ENCODE data around the gene CPTP.

Gene CPTP

DNA sequence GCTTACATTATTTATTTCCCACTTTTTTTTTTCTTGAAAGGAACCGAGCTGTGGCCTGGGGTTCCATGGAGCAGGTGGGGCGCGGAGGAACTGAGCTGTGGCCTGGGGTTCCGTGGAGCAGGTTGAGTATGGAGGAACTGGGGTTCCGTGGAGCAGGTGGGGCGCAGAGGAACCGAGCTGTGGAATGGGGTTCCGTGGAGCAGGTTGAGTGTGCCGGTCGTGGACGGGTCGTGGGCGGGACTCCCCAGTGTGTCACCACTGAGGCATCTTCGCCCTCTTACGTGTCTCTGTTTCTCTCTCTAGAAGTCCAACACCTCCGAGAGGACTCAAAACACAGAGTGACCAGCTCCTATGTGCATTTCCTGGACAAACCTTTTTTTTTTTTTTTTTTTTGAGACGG lies 45.6 kb upstream of the CPTP start:
- TF ChIP-seq, protein P1, sequence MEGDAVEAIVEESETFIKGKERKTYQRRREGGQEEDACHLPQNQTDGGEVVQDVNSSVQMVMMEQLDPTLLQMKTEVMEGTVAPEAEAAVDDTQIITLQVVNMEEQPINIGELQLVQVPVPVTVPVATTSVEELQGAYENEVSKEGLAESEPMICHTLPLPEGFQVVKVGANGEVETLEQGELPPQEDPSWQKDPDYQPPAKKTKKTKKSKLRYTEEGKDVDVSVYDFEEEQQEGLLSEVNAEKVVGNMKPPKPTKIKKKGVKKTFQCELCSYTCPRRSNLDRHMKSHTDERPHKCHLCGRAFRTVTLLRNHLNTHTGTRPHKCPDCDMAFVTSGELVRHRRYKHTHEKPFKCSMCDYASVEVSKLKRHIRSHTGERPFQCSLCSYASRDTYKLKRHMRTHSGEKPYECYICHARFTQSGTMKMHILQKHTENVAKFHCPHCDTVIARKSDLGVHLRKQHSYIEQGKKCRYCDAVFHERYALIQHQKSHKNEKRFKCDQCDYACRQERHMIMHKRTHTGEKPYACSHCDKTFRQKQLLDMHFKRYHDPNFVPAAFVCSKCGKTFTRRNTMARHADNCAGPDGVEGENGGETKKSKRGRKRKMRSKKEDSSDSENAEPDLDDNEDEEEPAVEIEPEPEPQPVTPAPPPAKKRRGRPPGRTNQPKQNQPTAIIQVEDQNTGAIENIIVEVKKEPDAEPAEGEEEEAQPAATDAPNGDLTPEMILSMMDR (conservative IDR thresholded peaks at IDR 0.05; ENCODE audit: low read depth, low read length) = no peak

DNA sequence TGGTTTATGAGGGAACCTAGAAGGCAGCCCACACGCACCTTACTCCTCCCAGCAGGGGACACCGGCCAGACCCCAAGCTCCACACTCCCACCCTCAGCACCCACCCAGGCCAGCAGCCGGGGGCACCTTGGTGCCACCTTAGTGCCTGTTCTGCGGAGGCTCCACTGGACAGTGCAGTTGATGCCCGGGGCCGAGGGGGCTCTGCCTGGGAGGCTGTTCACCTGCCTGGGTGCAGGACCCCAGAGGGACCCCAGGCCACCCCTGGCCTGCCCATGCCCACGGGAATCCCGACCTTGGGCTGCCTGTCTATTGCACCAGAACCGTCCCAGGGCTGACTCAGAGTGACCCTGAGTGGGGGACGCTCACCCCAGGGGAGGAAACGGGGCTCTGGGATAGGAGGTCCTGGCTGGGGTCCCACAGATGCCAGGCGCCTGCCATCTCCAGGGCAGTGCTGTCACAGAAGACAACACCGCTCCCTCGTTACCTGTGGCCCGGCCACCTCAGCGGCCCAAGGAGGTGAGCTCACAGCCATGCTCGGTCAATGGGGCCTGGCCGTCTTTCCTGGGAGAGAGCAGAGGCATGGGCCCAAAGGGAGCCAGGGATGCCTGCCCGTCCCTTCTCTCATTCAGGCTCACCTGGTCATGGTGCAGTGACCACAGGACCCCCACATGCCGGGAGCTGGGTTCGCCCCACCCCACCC lies 43.7 kb upstream of the CPTP start:
- Histone ChIP-seq H3K27ac (no peak overlapping the region), H3K4me3 (IDR thresholded peaks at IDR 0.05; ENCODE audit: insufficient read depth, low read depth, low read length) (no peak overlapping the region), H2AFZ (ENCODE audit: low read depth) (no peak overlapping the region)

More for the DNA sequence above, 45.6 kb upstream of the CPTP start:
- Histone ChIP-seq H3K36me3 (ENCODE audit: insufficient read depth) (no peaks in the 10 kb centered on the region), H3K27ac (no peak overlapping the region), H2AFZ (ENCODE audit: low read depth) (no peak overlapping the region), H3K9ac (no peak overlapping the region), H3K27me3 (ENCODE audit: insufficient read depth, low read depth) (peaks cover 6% of the 10 kb centered on the region; the same call in 1 of the 2 replicates), H4K20me1 (ENCODE audit: insufficient read depth) (no peaks in the 10 kb centered on the region), H3K4me1 (ENCODE audit: low read depth, poor library complexity, severe bottlenecking) (peaks cover 3% of the 10 kb centered on the region), H3K79me2 (ENCODE audit: insufficient read depth, low read depth) (no peaks in the 10 kb centered on the region), H3K4me2 (no peak overlapping the region), H3K4me3 (IDR thresholded peaks at IDR 0.05; ENCODE audit: insufficient read depth, low read depth, low read length) (no peak overlapping the region)

DNA sequence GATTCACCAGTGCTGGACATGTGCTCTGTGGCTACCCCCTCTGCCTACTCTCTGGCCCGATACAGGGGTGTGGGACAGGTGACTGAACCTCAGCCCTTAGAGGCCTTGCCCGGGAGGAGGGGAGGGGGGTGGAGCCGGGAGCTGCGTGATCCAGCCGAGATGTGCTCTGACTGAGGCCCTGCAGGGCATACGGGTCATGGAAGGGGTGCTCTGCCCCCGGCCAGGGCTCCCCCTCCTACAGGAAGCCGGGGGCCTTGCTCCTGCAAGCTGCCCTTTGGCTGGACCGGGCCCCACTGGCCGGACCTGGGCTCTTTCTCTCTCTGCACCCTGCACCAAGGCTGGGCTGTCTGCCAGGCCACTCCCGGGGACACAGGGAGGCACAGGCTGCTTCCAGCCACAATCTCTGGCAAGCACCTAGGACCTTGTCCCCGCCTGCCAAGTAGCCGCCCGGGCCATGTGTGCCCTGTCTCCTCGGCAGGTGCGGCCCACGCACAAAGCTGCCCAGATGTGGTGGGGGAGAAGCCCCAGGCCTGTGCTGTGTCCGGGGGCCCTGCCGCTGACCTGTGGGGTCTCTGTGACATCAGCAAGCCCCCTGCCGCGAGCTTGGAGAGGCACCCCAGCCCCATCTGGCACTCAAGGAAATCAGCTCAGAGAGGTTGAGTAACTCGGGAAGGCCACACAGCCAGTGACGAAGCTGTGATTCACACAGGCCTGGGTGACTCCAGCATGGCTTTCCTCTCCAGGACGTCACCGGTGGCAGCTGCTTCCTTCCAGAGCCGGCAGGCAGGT lies 42.9 kb upstream of the CPTP start:
- Histone ChIP-seq H2AFZ (ENCODE audit: low read depth) (no peak overlapping the region), H3K4me3 (IDR thresholded peaks at IDR 0.05; ENCODE audit: insufficient read depth, low read depth, low read length) (no peak overlapping the region), H4K20me1 (ENCODE audit: insufficient read depth) (no peaks in the 10 kb centered on the region), H3K4me1 (ENCODE audit: low read depth, poor library complexity, severe bottlenecking) (peaks cover 3% of the 10 kb centered on the region), H3K9ac (no peak overlapping the region), H3K27me3 (ENCODE audit: insufficient read depth, low read depth) (peaks cover 24% of the 10 kb centered on the region), H3K27ac (no peak overlapping the region), H3K79me2 (ENCODE audit: insufficient read depth, low read depth) (no peaks in the 10 kb centered on the region), H3K4me2 (no peak overlapping the region), H3K36me3 (ENCODE audit: insufficient read depth) (no peaks in the 10 kb centered on the region)
- TF ChIP-seq, protein P1 (conservative IDR thresholded peaks at IDR 0.05; ENCODE audit: low read depth, low read length) = no peak

More for the DNA sequence above, 43.7 kb upstream of the CPTP start:
- no peaks in the 10 kb centered on the region for H3K79me2 ChIP-seq (ENCODE audit: insufficient read depth, low read depth)
- H3K4me2 ChIP-seq = no peak overlapping the region
- peaks cover 17% of the 10 kb centered on the region; the same call in 1 of the 2 replicates for H3K27me3 ChIP-seq (ENCODE audit: insufficient read depth, low read depth)
- no peak overlapping the region for H3K9ac ChIP-seq
- H3K36me3 ChIP-seq (ENCODE audit: insufficient read depth) = no peaks in the 10 kb centered on the region
- H3K4me1 ChIP-seq (ENCODE audit: low read depth, poor library complexity, severe bottlenecking) = peaks cover 3% of the 10 kb centered on the region
- TF ChIP-seq, protein P1 (conservative IDR thresholded peaks at IDR 0.05; ENCODE audit: low read depth, low read length) = no peak
- H4K20me1 ChIP-seq (ENCODE audit: insufficient read depth) = no peaks in the 10 kb centered on the region

DNA sequence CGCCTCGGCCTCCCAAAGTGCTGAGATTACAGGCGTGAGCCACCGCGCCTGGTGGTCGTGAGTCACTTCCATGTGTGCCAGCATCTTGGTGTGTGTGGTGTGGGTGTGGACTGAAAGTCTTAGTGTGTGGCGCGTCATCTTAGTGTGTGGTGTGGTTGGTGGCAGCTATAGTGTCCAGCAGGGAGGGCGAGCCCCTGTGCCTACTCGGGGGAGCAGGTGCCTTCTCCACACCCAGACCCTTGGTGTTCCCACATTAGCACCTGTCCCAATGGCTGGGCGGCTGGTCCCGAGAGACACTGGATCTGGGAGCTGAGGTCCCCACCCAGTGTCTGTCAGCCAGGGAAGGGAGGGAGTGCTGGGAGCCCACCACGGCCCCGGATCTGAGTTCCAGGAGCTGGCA lies 41.6 kb upstream of the CPTP start:
- Histone ChIP-seq H3K9ac (no peak overlapping the region), H3K79me2 (ENCODE audit: insufficient read depth, low read depth) (no peaks in the 10 kb centered on the region), H3K4me1 (ENCODE audit: low read depth, poor library complexity, severe bottlenecking) (peaks cover 3% of the 10 kb centered on the region), H2AFZ (ENCODE audit: low read depth) (no peak overlapping the region), H3K27ac (no peak overlapping the region), H4K20me1 (ENCODE audit: insufficient read depth) (no peaks in the 10 kb centered on the region), H3K4me3 (IDR thresholded peaks at IDR 0.05; ENCODE audit: insufficient read depth, low read depth, low read length) (no peak overlapping the region), H3K36me3 (ENCODE audit: insufficient read depth) (no peaks in the 10 kb centered on the region), H3K4me2 (no peak overlapping the region), H3K27me3 (ENCODE audit: insufficient read depth, low read depth) (peaks cover 35% of the 10 kb centered on the region)
- TF ChIP-seq, protein P1 (conservative IDR thresholded peaks at IDR 0.05; ENCODE audit: low read depth, low read length) = no peak

All from KMS-11 (cell line).